Neural cell (in vitro differentiated cells): ENCODE measurements around the gene DPYSL4. TPM values are rescaled to one million over a fixed set of nuclear protein-coding genes. Genes with fewer than 3 reads are reported as not detected.

Experiments
- H2AFZ ChIP-seq: fragments of 200-600, 300-800 bp; sonication (generic), shearing (Covaris generic); 2 replicates; pipeline ENCODE4 v1.6.0; 2014; ENCODE audit warnings: low read depth, mild to moderate bottlenecking, antibody characterized with exemption, low read length, moderate library complexity
- H3F3A ChIP-seq: fragments of 200-600 bp; shearing (Covaris generic); 2 replicates; pipeline ENCODE4 v1.6.1; 2016; ENCODE audit warnings: mild to moderate bottlenecking, moderate library complexity, mixed read lengths, antibody characterized with exemption, low read length; ENCODE audit not compliant: insufficient read depth, poor library complexity, severe bottlenecking
- H3K27ac ChIP-seq: fragments of 200-600, 300-800 bp; sonication (generic), shearing (Covaris generic); 2 replicates; pipeline ENCODE4 v1.5.1; 2014; ENCODE audit warnings: mild to moderate bottlenecking, low read length, moderate library complexity
- H3K27me3 ChIP-seq: fragments of 300-800, 200-600 bp; sonication (generic), shearing (Covaris generic); 2 replicates; pipeline ENCODE4 v1.6.0; 2014; ENCODE audit warnings: mild to moderate bottlenecking, low read depth, low read length, moderate library complexity; ENCODE audit not compliant: insufficient read depth
- H3K36me3 ChIP-seq: fragments of 300-800, 200-600 bp; sonication (generic), shearing (Covaris generic); 2 replicates; pipeline ENCODE4 v1.5.1; 2014; ENCODE audit warnings: mild to moderate bottlenecking, antibody characterized with exemption, low read length, moderate library complexity; ENCODE audit not compliant: insufficient read depth
- H3K4me2 ChIP-seq: fragments of 300-800, 200-600 bp; sonication (generic), shearing (Covaris generic); 2 replicates; pipeline ENCODE4 v1.6.0; 2014; ENCODE audit warnings: mild to moderate bottlenecking, low read length
- H3K4me3 ChIP-seq: fragments of 300-800, 200-600 bp; sonication (generic), shearing (Covaris generic); 2 replicates; pipeline ENCODE4 v1.5.1; 2014; ENCODE audit warnings: mild to moderate bottlenecking, low read length, moderate library complexity
- H3K79me2 ChIP-seq: fragments of 200-600 bp; shearing (Covaris generic); replicated peaks from 2 replicates; pipeline ENCODE4 v1.6.0; 2014; ENCODE audit warnings: mild to moderate bottlenecking, low read length, moderate library complexity; ENCODE audit not compliant: insufficient read depth
- H3K9ac ChIP-seq: fragments of 300-800, 200-600 bp; sonication (generic), shearing (Covaris generic); 2 replicates; pipeline ENCODE4 v1.6.1; 2016; ENCODE audit warnings: mild to moderate bottlenecking, low read length, mixed read lengths
- H3K9me2 ChIP-seq: fragments of 200-600 bp; shearing (Covaris generic); 2 replicates; pipeline ENCODE4 v1.6.1; 2016; ENCODE audit warnings: mild to moderate bottlenecking, low read length, mixed read lengths; ENCODE audit not compliant: insufficient read depth
- H3K9me3 ChIP-seq: fragments of 200-600, 300-800 bp; sonication (generic), shearing (Covaris generic); 2 replicates; pipeline ENCODE4 v1.6.1; 2016; ENCODE audit warnings: mild to moderate bottlenecking, mixed run types, low read length, moderate library complexity, mixed read lengths
- H4K20me1 ChIP-seq: fragments of 200-600 bp; shearing (Covaris generic); 2 replicates; pipeline ENCODE4 v1.6.1; 2016; ENCODE audit warnings: mild to moderate bottlenecking, mixed run types; ENCODE audit not compliant: insufficient read depth
- EP300 ChIP-seq: fragments of 450-650 bp; conservative IDR thresholded peaks from 2 replicates; pipeline ENCODE4 v1.6.1; 2014; ENCODE audit warnings: antibody characterized with exemption, mild to moderate bottlenecking, moderate library complexity; ENCODE audit not compliant: poor library complexity, severe bottlenecking
- EZH2 ChIP-seq: fragments of 200-600, 300-800 bp; shearing (Covaris generic), sonication (generic); IDR thresholded peaks from 2 replicates; pipeline ENCODE4 v1.6.1; 2014; ENCODE audit warnings: antibody characterized with exemption, low read length, borderline replicate concordance, mild to moderate bottlenecking; ENCODE audit not compliant: insufficient read depth, poor library complexity, severe bottlenecking
- MXI1 ChIP-seq: fragments of 450-650 bp; conservative IDR thresholded peaks from 2 replicates; pipeline ENCODE4 v1.6.1; 2014; ENCODE audit warnings: antibody characterized with exemption, mild to moderate bottlenecking; ENCODE audit not compliant: poor library complexity, severe bottlenecking
- POLR2AphosphoS5 ChIP-seq: IDR thresholded peaks from 2 replicates; pipeline ENCODE4 v1.6.1; 2012
- RAD21 ChIP-seq: fragments of 450-650 bp; conservative IDR thresholded peaks from 2 replicates; pipeline ENCODE4 v1.6.1; 2014; ENCODE audit warnings: antibody characterized with exemption, mild to moderate bottlenecking, moderate library complexity
- SMC3 ChIP-seq: fragments of 450-650 bp; conservative IDR thresholded peaks from 2 replicates; pipeline ENCODE4 v1.6.1; 2014; ENCODE audit warnings: antibody characterized with exemption, mild to moderate bottlenecking, moderate library complexity; ENCODE audit not compliant: poor library complexity
- TAF1 ChIP-seq: IDR thresholded peaks from 2 replicates; pipeline ENCODE4 v1.6.1; 2012; ENCODE audit warnings: low read depth
- polyA plus RNA-seq: library from polyadenylated mRNA; depleted of rRNA; stranded (reverse); fragments of >200 nt; gene quantifications from 2 replicates; pipeline ENCODE4 v1.2.3, GENCODE V29; 2014
- TF ChIP-seq, protein P1 (sequence below): fragments of 450-650 bp; IDR thresholded peaks from 2 replicates; pipeline ENCODE4 v1.5.1; 2014; ENCODE audit warnings: antibody characterized with exemption, mild to moderate bottlenecking, moderate library complexity; ENCODE audit not compliant: poor library complexity, severe bottlenecking
- TF ChIP-seq, protein P2 (sequence below): IDR thresholded peaks from 2 replicates; pipeline ENCODE4 v1.6.1; 2012; ENCODE audit warnings: borderline replicate concordance

Gene DPYSL4
- polyA plus RNA-seq, 1 donor from 2014 or later: 116 TPM

DNA sequence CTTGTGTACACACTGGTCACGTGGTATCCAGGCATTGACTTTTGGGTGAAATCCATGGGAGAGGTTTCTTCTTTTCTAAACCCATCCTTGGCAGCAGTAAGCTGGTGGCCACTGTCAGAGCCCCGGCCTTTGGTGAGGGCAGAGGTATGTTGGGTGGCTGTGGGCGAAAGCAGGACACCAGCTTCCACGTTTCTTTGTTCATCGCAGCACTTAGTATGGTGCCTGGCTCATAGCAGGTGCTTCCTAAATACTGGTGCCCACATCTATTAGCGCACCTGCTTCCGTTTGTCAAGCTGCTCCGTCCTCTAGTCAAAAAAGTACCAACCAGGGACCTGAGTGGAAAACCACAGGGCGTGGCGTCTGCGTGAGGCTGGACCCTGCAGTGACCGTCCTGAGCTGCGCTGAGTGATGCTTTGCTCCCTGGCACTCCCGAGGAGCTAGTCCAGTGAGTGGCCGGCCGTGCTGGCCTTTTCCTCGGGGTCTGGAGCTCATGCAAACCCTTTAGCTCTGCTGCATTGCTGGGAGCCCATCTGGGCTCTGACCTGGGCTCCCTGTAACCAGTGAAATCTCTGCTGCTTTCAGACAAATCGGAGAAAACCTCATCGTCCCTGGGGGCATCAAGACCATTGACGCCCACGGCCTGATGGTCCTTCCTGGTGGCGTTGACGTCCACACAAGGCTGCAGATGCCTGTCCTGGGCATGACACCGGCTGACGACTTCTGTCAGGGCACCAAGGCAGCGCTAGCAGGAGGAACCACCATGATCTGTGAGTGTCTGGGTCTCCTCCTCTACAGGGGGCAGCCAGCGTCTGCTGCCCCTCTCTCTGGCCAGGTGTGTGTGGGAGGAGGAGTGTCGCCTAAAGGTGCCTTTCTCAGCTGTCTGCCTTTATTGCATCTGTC, 5.6 kb downstream of the DPYSL4 start:
- Histone ChIP-seq H4K20me1 (peaks cover 6% of the 10 kb centered on the region), H3K27ac (no peak overlapping the region)

DNA sequence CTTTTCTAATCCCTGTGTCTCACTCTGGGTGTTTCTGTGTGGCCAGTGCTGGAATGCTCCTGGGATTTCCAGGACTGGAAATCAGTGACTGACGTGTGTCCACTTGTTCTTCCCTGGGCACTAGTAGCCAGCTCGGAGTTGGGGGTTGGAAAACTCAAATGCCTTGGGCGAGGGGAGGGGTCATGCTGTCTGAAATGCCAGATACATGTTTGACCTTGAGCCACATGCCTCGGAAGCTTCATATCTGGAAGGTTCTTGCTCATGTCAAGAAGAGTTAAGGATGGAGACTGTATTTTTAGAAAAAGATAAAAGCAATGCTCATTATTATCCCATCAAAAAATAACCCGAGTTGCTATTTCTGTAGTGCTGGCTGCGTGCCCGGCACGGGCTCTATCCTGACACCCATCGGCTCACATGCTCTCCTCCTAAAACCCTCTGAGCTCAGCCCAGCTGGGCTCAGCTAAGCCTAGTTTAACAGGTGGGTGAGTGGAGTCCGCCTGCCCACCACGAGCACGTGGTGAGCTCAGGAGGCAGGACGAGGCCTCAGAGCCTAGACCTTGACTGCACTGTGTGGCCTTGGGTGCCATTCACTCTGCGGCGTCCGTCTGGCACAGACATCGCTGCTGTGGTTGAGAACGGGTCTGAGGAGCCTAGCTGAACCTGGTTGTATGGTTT, 6.4 kb downstream of the DPYSL4 start:
- Histone ChIP-seq H3K9me3 (no peaks in the 10 kb centered on the region), H3K27ac (no peak overlapping the region)
- TF ChIP-seq POLR2AphosphoS5 (no peak), EZH2 (no peak), MXI1 (no peak), TAF1 (no peak), RAD21 (no peak), SMC3 (no peak), EP300 (no peak)
- TF ChIP-seq, protein P1, sequence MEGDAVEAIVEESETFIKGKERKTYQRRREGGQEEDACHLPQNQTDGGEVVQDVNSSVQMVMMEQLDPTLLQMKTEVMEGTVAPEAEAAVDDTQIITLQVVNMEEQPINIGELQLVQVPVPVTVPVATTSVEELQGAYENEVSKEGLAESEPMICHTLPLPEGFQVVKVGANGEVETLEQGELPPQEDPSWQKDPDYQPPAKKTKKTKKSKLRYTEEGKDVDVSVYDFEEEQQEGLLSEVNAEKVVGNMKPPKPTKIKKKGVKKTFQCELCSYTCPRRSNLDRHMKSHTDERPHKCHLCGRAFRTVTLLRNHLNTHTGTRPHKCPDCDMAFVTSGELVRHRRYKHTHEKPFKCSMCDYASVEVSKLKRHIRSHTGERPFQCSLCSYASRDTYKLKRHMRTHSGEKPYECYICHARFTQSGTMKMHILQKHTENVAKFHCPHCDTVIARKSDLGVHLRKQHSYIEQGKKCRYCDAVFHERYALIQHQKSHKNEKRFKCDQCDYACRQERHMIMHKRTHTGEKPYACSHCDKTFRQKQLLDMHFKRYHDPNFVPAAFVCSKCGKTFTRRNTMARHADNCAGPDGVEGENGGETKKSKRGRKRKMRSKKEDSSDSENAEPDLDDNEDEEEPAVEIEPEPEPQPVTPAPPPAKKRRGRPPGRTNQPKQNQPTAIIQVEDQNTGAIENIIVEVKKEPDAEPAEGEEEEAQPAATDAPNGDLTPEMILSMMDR: no peak

More for the DNA sequence above, 5.6 kb downstream of the DPYSL4 start:
- Histone ChIP-seq H3F3A (no peaks in the 10 kb centered on the region), H2AFZ (no peak overlapping the region), H3K9me2 (no peaks in the 10 kb centered on the region), H3K36me3 (no peaks in the 10 kb centered on the region), H3K9ac (no peak overlapping the region), H3K27me3 (peaks cover 3% of the 10 kb centered on the region), H3K4me3 (no peak overlapping the region), H3K79me2 (peaks cover 23% of the 10 kb centered on the region), H3K9me3 (no peaks in the 10 kb centered on the region), H3K4me2 (no peak overlapping the region)
- TF ChIP-seq, protein P1: no peak
- TF ChIP-seq POLR2AphosphoS5 (no peak), TAF1 (no peak), SMC3 (no peak), RAD21 (no peak), EZH2 (no peak), MXI1 (no peak), EP300 (no peak)
- TF ChIP-seq, protein P2, sequence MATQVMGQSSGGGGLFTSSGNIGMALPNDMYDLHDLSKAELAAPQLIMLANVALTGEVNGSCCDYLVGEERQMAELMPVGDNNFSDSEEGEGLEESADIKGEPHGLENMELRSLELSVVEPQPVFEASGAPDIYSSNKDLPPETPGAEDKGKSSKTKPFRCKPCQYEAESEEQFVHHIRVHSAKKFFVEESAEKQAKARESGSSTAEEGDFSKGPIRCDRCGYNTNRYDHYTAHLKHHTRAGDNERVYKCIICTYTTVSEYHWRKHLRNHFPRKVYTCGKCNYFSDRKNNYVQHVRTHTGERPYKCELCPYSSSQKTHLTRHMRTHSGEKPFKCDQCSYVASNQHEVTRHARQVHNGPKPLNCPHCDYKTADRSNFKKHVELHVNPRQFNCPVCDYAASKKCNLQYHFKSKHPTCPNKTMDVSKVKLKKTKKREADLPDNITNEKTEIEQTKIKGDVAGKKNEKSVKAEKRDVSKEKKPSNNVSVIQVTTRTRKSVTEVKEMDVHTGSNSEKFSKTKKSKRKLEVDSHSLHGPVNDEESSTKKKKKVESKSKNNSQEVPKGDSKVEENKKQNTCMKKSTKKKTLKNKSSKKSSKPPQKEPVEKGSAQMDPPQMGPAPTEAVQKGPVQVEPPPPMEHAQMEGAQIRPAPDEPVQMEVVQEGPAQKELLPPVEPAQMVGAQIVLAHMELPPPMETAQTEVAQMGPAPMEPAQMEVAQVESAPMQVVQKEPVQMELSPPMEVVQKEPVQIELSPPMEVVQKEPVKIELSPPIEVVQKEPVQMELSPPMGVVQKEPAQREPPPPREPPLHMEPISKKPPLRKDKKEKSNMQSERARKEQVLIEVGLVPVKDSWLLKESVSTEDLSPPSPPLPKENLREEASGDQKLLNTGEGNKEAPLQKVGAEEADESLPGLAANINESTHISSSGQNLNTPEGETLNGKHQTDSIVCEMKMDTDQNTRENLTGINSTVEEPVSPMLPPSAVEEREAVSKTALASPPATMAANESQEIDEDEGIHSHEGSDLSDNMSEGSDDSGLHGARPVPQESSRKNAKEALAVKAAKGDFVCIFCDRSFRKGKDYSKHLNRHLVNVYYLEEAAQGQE: no peak

More for the DNA sequence above, 6.4 kb downstream of the DPYSL4 start:
- Histone ChIP-seq H3K36me3 (no peaks in the 10 kb centered on the region), H3K79me2 (peaks cover 18% of the 10 kb centered on the region), H3K9ac (no peak overlapping the region), H3F3A (no peaks in the 10 kb centered on the region), H4K20me1 (peaks cover 6% of the 10 kb centered on the region), H3K9me2 (no peaks in the 10 kb centered on the region), H3K4me3 (no peak overlapping the region), H3K4me2 (no peak overlapping the region), H2AFZ (no peak overlapping the region), H3K27me3 (no peaks in the 10 kb centered on the region)
